H1 (cell line): ENCODE results near the gene ABCC11.

ENCODE experiments used
- CREB1 ChIP-seq: IDR thresholded peaks from 2 replicates; pipeline ENCODE4 v1.6.1; 2012; ENCODE audit warnings: inconsistent platforms
- CTCF ChIP-seq, 3 experiments: IDR thresholded peaks; 1 replicate in 2 of 3; 2 replicates in 1 of 3; pipeline versions ENCODE4 v1.5.1 to v1.6.1; 2011; ENCODE audit warnings: low read length in 3 of 3, mild to moderate bottlenecking in 3 of 3, inconsistent platforms in 2 of 3, low read depth in 1 of 3, moderate library complexity in 1 of 3; ENCODE audit not compliant: insufficient read depth in 1 of 3; ENCODE audit errors: control extremely low read depth in 1 of 3
- EZH2 ChIP-seq: fragments of 200-600 bp; sonication (generic); IDR thresholded peaks from 2 replicates; pipeline ENCODE4 v1.7.1; 2012; ENCODE audit warnings: low read depth, mild to moderate bottlenecking, moderate library complexity, low read length, inconsistent platforms; ENCODE audit not compliant: severe bottlenecking
- POLR2A ChIP-seq, 2 experiments: IDR thresholded peaks; 1 replicate in 1 of 2; 2 replicates in 1 of 2; pipeline ENCODE4 v1.6.1; 2011; ENCODE audit warnings: low read depth in 2 of 2, low read length in 2 of 2, mild to moderate bottlenecking in 2 of 2; ENCODE audit errors: control extremely low read depth in 1 of 2
- SIN3A ChIP-seq, 2 experiments: IDR thresholded peaks in 1 of 2; conservative IDR thresholded peaks in 1 of 2; 2 replicates each; pipeline ENCODE4 v1.6.1; 2011 to 2012; ENCODE audit warnings: low read length in 2 of 2, improper control_type of control experiment in 1 of 2, low read depth in 1 of 2, mild to moderate bottlenecking in 1 of 2

DNA sequence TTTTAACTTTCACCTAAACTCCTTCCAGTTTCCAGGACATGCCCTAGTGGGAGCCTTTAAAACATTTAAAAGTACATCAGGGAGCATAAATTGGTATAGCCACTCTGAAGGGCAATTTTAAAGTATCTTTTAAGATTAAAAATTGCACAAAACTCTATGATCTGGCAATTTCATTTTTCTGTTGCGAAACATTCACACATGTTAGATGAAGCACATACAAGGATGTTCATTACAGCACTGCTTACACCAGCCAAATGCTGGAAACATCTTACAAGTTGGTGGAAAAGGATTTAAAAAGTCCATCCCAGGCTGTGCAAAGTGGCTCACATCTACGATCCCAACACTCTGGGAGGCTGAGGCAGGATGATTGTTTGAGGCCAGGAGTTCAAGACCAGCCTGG, 29.6 kb downstream of the ABCC11 start:
- TF ChIP-seq CTCF (IDR thresholded peaks at IDR 0.05; ENCODE audit: control extremely low read depth in 1 of 3, insufficient read depth in 1 of 3, low read depth in 1 of 3, low read length in 3 of 3) (no peak), SIN3A (conservative IDR thresholded peaks at IDR 0.05 in 1 of 2, IDR thresholded peaks at IDR 0.05 in 1 of 2; ENCODE audit: low read depth in 1 of 2, low read length in 2 of 2) (no peak), EZH2 (no peak), POLR2A (IDR thresholded peaks at IDR 0.05; ENCODE audit: control extremely low read depth in 1 of 2, low read depth in 2 of 2, low read length in 2 of 2) (no peak), CREB1 (no peak)
